Measurements from ENCODE around the gene SEMA6B. TPM values are rescaled to one million over a fixed set of nuclear protein-coding genes. Genes with fewer than 3 reads are reported as not detected.

Gene SEMA6B
- total RNA-seq, 4 donors from 2014 or later: 3.7 to 22.5 (median 14.2) TPM

DNA sequence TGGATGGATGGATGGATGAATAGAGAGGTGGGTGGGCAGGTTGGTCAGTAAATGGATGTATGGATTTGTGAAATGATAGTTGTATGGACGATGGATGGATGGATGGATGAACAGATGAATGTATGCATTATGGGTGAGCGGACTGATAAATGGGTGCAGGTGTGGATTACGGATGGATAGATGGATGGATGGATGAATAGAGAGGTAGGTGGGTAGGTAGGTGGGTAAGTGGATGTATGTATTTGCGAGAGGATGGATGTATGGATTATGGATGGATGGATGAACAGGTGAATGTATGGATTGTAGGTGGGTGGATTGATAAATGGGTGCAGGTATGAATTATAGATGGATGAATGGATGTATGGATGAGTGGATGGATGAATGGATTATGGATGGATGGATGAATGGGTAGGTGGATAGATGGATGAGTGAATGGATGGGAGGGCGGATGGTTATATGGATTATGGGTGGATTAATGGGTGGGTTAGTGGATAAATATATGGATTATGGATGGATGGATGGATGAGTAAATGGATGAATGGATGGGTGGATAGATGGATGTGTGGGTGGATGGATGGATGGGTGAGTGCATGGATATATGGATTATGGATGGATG lies 42.8 kb upstream of the SEMA6B start:
- WGBS: 89% methylated on average over 5 of the region's 5 CpGs

DNA sequence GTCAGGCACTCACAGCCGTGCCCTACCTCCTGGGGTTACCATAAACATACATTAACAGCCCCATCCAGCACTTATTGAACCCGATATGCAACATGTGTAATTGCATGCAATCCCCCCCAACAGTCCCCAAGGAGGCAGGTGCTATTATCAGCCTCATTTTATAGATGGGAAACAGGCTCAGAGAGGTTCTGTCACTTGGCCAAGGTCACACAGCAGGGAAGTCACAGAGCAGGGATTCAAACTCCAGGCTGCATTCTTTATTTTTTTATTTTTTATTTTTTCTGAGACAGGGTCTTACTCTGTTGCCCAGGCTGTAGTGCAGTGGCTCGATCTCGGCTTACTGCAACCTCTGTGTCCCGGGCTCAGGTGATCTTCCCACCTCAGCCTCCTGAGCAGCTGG lies 41.4 kb upstream of the SEMA6B start:
- intact Hi-C loops (cut with DNase I): no loop called here
- Histone ChIP-seq H3K4me3 (no peak overlapping the region), H3K36me3 (no peaks in the 10 kb centered on the region), H3K4me1 (peaks cover 0 to 18% (median 17%) of the 10 kb centered on the region in 4 donors), H3K27ac (replicated peaks in 1 of 4) (no peak overlapping the region), H3K27me3 (peaks cover 0 to 94% (median 39%) of the 10 kb centered on the region in 4 donors), H3K9me3 (no peaks in the 10 kb centered on the region)
- TF ChIP-seq, protein P1, sequence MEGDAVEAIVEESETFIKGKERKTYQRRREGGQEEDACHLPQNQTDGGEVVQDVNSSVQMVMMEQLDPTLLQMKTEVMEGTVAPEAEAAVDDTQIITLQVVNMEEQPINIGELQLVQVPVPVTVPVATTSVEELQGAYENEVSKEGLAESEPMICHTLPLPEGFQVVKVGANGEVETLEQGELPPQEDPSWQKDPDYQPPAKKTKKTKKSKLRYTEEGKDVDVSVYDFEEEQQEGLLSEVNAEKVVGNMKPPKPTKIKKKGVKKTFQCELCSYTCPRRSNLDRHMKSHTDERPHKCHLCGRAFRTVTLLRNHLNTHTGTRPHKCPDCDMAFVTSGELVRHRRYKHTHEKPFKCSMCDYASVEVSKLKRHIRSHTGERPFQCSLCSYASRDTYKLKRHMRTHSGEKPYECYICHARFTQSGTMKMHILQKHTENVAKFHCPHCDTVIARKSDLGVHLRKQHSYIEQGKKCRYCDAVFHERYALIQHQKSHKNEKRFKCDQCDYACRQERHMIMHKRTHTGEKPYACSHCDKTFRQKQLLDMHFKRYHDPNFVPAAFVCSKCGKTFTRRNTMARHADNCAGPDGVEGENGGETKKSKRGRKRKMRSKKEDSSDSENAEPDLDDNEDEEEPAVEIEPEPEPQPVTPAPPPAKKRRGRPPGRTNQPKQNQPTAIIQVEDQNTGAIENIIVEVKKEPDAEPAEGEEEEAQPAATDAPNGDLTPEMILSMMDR (IDR thresholded peaks at IDR 0.05): no peak
- TF ChIP-seq POLR2A (IDR thresholded peaks at IDR 0.05; ENCODE audit: low read depth) (no peak), EP300 (IDR thresholded peaks at IDR 0.05) (no peak), POLR2AphosphoS5 (IDR thresholded peaks at IDR 0.05) (no peak)
- 75% methylated on average over 5 of the region's 5 CpGs for WGBS
- DNase-seq (ENCODE audit: extremely low spot score): no peak

More for the DNA sequence above, 42.8 kb upstream of the SEMA6B start:
- no peak for DNase-seq (ENCODE audit: extremely low spot score)
- H3K4me3 ChIP-seq: no peak overlapping the region
- no peak overlapping the region for H3K27ac ChIP-seq (replicated peaks in 1 of 4)
- TF ChIP-seq POLR2AphosphoS5 (IDR thresholded peaks at IDR 0.05) (no peak), POLR2A (IDR thresholded peaks at IDR 0.05; ENCODE audit: low read depth) (no peak), EP300 (IDR thresholded peaks at IDR 0.05) (no peak)
- TF ChIP-seq, protein P1 (IDR thresholded peaks at IDR 0.05): no peak
- H3K9me3 ChIP-seq: no peaks in the 10 kb centered on the region
- peaks cover 6 to 26% (median 22%) of the 10 kb centered on the region in 4 donors for H3K4me1 ChIP-seq
- intact Hi-C loops (cut with DNase I): no loop called here
- peaks cover 0 to 94% (median 34%) of the 10 kb centered on the region in 4 donors for H3K27me3 ChIP-seq
- H3K36me3 ChIP-seq: no peaks in the 10 kb centered on the region

DNA sequence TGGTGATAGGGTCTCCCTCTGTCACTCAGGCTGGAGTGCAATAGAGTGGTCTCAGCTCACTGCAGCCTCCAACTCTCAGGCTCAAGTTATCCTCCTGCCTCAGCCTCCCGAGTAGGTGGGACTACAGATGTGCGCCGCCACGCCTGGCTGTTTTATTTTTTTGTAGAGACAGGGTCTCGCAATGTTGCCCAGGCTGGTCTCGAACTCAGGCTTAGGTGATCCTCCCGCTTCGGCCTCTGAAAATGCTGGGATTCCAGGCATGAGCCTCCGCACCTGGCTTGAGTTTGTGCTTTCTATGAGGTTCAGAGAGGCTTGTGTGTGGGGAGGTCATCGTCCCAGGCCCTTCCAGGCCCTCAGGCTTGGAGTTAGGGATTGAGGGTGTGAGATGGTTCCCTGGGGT lies 40.6 kb upstream of the SEMA6B start:
- Histone ChIP-seq H3K9me3 (no peaks in the 10 kb centered on the region), H3K36me3 (no peaks in the 10 kb centered on the region), H3K4me1 (peaks cover 0 to 18% (median 17%) of the 10 kb centered on the region in 4 donors), H3K4me3 (no peak overlapping the region), H3K27ac (replicated peaks in 1 of 4) (no peak overlapping the region), H3K27me3 (peaks cover 0 to 94% (median 37%) of the 10 kb centered on the region in 4 donors)
- TF ChIP-seq POLR2AphosphoS5 (IDR thresholded peaks at IDR 0.05): no peak
- no peak for TF ChIP-seq POLR2A (IDR thresholded peaks at IDR 0.05; ENCODE audit: low read depth)
- TF ChIP-seq, protein P1 (IDR thresholded peaks at IDR 0.05): no peak
- no peak for TF ChIP-seq EP300 (IDR thresholded peaks at IDR 0.05)
- no peak for DNase-seq (ENCODE audit: extremely low spot score)
- WGBS: 87% methylated on average over 10 of the region's 10 CpGs
- intact Hi-C loops (cut with DNase I): no loop called here

DNA sequence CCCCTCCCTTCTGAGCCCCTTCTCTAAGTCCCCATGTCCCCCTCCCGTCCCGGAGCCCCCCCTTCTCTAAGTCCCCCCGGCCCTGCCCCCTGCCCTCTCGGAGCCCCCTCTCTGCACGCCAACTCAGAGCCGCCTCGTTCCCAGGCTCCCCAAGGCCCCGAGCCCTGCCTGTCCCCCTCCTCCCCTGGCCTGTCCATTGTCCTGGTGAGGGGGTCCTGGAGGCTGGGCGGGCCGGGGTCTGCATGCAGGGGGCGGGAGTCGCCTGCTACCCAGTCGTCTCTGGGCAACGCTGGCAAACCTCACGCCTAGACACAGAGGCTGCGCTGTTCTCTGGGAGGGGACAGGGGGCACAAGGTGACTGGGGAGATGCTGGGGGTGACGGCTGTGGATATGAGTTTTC lies 39.2 kb upstream of the SEMA6B start:
- no peak for TF ChIP-seq EP300 (IDR thresholded peaks at IDR 0.05)
- TF ChIP-seq, protein P1 (IDR thresholded peaks at IDR 0.05): no peak
- TF ChIP-seq POLR2AphosphoS5 (IDR thresholded peaks at IDR 0.05): no peak
- TF ChIP-seq POLR2A (IDR thresholded peaks at IDR 0.05; ENCODE audit: low read depth): no peak
- Histone ChIP-seq H3K4me3 (peak overlapping the region in 1 of 4 donors; percentile 22), H3K27ac (replicated peaks in 1 of 4) (no peak overlapping the region), H3K27me3 (peaks cover 0 to 93% (median 35%) of the 10 kb centered on the region in 4 donors), H3K4me1 (peaks cover 0 to 18% (median 17%) of the 10 kb centered on the region in 4 donors), H3K9me3 (no peaks in the 10 kb centered on the region), H3K36me3 (no peaks in the 10 kb centered on the region)
- intact Hi-C loops (cut with DNase I): no loop called here
- 10% methylated on average over 11 of the region's 17 CpGs for WGBS
- no peak for DNase-seq (ENCODE audit: extremely low spot score)

Measured in esophagus muscularis mucosa (tissue), 4 donors.